Anterior cingulate cortex (tissue), 58 donors: ENCODE data around the gene KRTAP5-3.
"Not testable (repeated sequence)": the region's sequence is repeated elsewhere in the genome, so short reads cannot be mapped to it uniquely, and the experiment has no call there.

Experiments used
- DNase-seq, 58 donors: peaks; one replicate each; lab custom pipeline; 2025; lab: John Stamatoyannopoulos, UW

Gene KRTAP5-3, protein sequence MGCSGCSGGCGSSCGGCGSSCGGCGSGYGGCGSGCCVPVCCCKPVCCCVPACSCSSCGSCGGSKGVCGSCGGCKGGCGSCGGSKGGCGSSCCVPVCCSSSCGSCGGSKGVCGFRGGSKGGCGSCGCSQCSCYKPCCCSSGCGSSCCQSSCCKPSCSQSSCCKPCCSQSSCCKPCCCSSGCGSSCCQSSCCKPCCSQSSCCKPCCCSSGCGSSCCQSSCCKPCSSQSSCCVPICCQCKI

GRCh38 chr11:1608363-1608762, at the start of gene KRTAP5-3:
TSS of gene KRTAP5-3 (minus strand) at chr11:1608463. CDS start at chr11:1608385, 78 bp downstream.
- no peak for DNase-seq

GRCh38 chr11:1656670-1657069, 48.4 kb upstream of the KRTAP5-3 start:
- no peak for DNase-seq

DNA sequence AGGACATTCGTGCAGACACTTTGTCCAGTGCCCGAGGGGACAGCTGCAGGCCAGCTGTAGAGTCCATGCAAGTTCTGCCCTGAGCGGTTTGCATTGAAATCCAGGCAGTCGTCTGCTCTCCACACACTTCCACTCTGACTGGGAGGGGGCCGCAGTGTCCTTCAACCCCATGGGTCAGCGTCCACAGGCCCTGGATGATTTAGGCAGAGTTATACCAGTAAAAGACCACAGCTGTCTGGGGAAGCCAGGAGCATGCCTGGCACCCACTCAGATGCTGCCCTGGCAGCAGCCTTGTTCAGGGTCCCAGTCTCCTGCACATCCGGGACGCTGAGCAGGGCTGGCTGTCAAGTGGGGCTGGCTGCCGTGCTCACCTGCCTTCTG, 47.8 kb upstream of the KRTAP5-3 start:
- DNase-seq, result no peak

DNA sequence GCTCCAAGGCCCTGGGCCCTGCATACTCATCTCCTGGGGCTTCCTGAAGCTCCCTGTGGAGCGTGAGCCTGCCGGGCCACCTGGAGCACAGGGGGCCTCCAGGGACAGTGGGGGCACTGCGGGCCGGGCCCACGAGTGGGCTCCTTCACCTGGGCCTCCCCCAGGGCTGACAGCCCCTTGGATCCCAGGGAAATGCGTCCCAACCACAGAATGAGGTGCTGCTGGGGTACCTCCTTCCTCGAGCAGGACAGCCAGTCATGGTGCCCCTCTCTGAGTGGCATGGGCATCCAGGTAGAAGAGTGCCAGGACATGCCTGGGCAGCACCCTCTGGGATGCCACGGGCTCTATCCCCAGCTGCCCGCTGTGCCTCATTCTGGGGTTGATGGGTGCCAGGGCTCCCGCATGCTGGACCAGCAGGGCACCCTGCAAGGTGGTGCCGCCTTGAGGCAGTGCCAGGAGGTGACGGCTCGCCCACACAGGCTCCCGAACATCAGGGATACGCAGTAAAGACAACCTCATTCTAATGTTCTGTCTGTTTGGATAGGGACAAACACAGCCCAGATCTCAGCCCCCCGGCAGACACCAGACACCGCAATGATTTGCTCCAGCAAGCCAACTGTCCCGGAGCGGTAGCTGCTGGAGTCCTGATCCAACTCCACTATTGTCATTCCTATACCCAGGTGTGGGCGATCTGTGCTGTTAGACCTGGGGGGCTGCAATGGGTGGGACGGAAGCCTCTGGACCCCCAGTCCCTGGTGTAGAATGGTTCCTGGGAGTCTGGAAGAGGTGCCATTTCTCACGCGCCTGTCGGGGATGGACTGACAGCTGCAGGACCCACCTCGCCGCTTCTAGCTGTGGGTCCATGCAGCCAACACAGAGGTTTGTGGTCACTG, 47.2 kb upstream of the KRTAP5-3 start:
- no peak for DNase-seq

- DNase-seq, result no peak
These were observed 46.3 kb upstream of the KRTAP5-3 start for GRCh38 chr11:1654388-1655167.

DNA sequence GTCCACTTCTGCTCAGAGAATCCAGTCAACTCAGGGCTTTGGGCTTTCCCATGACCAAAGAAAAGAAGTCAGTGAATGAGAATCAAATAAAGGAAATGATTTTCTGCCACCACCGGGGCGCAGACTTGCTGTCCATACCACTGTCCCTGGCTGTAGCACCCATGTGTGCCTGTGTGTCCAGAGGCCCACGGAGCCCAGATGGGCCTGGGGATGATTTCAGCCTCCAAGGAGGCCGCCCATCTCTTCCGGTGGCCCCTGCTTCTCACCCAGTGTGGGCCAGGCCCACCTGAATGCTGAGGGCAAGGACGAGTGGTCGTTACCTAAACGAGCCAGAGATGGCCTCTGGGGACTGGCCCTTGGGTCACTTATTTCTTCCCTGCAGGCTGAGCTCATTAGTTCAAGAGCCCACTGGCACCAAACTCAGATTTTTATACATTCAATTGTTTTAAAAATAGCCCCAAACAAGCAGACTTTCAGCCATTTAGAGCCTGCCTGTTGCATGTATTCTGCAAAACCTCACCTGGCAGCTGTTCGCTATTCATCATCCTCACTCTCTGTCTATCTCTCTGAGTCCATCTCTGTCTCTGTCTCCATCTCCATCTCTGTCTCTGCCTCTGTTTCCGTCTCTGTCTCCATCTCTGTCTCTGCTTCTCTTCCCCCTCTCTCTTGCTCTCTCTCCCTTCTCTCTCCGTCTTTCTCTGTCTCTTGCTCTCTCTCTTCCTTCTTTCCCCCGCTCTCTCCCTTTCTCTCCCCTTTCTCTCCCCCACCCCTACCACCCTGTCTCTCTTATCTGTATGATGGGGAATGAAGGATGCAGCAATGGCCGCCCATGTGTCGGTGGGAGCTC, 45.5 kb upstream of the KRTAP5-3 start:
- no peak for DNase-seq

DNA sequence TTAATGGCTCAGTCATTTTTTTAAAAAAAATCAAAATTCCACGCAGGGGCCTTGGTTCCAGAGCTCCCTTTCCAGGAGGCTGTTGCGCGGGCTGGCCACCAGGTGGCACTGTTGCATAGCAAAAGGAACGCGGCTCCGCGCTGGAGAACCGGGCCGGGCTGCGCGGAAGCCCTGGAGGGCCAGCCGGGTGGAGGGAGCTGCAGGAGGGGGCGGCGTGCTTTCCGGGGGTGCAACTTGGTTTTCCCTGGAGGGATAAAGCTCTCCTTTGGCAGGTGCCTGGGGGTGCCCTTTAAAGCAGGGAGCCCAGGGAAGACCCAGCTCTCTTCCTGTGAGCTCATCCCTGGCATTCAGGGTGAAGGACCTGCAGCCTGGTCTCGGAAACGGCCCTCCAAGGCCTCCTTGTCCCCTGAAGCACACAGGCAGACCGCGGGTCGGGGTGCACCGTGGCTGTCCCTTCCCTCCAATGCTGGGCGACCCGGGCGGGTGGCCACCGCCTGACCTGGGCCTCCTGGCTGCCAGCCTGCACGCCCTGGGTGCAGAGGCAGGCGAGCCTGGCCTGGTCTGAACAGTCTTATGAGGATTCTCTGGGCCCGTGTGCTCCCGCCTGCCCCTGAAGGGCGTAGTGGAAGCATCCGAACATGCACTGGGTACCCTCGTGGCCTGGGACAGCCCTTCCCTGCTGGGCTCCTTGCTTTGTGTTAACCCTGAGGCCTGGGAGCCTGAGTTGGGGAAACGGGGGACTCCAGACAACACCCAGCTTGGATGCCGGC, 44.7 kb upstream of the KRTAP5-3 start:
- peak in 57 of 58 donors; percentile 32 to 84 (median 61) for DNase-seq

DNA sequence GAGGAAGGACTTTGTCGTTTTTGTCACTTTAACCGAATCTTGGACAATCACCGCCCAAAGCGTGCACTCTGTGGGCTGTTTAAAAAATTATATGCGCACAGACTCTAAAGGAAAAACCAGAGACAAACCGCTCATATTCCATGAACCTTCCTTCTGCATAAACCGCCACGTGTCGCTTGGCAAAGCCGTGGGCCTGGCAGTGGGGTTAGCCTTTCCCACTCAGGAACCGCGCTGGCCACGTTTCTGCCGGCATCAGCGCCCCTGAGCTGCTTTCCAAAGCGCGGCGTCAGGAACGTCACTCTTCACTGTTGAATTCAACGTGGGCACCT, 44.1 kb upstream of the KRTAP5-3 start:
- no peak for DNase-seq

GRCh38 chr11:1652026-1652425, 43.8 kb upstream of the KRTAP5-3 start:
- no peak for DNase-seq

DNA sequence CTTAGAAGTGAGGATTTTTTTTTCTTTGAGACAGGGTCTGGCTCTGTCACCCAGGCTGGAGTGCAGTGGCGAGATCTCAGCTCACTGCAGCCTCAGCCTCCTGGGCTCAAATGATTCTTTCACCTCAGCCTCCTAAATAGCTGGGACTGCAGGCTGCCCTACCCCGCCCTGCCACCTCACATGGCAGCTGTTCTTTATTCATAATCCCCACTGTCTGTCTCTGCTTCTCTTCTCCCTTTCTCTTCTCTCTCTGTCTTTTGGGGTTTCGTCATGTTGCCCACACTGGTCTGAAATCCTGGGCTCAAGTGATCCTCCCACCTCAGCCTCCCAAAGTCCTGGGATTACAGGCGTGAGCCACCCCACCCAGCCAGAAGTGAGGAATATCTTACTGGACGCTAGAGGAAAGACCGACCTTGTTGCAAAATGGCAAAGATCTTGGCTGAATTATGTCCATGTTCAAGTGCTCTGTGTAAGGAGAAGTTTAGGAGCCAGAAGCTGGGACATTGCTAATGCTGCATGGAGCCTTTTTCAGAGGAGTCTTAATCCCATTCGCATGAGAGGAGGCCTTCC, 43.2 kb upstream of the KRTAP5-3 start:
- no peak for DNase-seq

DNA sequence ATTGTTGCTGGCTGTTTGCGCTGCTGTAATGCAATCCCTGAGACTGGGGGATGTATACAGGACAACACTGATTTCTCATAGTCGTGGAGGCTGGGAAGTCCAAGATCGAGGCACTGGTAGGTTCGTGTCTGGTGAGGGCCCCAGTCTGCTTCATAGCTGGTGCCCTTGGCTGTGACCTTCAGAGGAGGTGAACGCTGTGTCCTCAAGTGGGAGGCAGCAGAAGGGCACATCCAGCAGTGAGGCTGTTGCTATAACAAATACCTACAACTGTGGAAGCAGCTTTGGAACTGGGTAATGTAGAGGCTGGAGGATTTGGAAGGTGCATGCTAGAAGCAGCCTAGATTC, 42.6 kb upstream of the KRTAP5-3 start:
- no peak for DNase-seq

DNA sequence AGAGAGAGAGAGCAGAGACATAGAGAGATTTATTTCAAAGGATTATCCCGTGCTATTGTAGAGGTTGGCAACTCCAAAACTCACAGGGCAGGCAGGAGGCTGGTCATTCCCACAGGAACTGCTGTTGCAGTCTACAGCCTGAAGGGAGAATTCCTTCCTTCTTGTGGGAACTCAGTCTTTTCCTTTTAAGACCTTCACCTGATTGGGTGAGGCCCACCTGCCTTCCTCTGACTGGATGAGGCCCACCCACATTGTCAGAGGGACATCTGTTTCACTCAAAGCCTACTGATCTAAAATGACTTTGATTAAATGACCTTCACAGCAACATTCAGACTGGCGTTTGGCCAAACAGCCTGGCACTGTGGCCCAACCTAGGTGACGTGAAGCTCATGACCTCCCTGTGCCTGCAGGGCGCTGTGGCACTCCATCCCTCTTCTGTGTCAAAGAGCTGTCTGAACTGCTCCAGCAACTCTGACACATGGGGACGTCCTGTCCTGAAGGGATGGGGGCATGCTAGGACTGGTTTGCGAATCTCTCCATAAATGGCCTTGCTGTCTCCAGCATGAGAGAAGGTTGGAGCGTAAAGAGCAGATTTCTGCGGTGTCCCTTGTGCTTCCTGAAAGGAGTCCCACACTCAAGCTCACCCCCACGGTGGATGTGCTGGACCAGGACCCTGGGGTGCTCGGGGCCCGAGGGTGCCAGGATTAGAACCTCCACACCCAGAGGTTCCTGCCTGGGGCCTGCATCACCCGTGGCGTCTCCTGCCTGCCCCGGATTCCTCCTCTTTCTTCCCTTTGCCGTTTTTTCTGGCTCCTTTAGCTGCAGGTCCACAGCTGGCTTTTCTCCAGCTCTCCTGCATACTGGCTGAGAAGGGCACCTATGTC, 42.0 kb upstream of the KRTAP5-3 start:
- DNase-seq, result no peak

DNA sequence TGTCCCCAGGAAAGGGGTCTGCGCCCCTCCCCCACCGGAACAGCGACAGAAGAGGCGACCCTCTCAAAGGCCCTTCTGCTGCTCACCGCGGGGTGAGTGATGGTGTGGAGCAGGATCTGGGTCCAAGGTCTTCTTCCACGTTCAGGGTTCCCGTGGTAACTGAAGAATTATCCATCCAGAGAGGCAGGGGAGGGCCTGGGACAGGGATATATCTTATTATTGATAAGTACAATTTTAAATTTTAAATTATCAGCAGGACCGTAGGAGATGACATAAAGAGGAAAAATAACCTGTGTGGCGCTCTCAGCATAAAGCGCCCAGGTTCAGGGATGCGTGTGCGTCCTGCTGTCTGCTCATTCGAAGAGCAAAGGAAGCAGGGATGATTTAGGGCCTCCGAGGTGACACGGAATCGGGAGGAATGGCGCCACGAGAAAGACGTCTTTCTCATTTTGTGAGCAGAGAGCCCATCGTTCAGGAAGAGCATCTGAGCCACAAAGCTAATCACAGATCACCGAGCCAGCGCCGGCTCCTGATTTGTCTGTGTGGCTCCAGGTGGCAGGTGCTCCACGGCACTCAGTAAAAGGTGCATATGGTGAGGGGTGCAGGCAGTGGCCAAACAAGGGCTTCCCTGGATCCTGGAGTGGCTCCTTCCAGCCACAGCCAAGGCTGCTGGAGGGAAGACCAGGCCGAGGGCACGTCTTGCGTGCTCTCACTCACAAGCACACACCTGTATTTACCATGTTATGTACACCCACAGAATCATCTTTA, 40.6 kb upstream of the KRTAP5-3 start:
- DNase-seq, result no peak

DNA sequence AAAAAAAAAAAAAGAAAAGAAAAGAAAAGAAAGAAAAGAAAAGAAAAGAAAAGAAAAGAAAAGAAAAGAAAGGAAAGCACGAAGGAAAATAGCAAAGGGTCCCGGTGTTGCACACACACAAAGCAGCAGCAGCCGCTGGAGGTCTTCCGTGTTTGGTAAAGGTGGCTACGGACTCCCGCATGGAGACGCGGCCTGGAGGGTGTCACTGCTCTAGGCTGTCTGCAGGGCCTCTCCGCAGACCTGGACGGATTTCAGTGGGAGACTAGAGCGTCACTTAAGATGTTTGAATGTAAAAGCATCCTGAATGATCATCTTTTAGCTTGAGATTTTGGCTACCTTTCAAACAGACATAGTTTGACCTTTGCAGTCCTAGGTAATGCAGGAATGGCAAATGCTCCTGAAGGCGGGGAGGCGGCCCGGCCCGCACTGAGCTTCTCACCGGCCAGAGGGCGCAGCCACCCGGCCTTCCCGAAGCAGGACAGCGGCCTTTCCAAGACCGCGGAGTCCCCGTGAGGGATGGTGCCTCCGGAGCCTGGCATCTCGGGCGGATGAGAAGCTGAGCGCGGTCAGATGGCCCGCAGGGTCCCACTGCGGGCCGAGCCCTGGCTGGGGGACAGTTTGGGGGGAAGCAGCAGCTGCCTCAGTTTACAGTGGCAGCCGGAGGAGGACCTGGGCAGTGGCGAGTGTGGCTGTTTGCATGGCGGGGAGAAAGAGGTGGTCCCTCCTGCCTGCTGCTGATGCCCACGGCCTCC, 39.8 kb upstream of the KRTAP5-3 start:
- no peak for DNase-seq

DNA sequence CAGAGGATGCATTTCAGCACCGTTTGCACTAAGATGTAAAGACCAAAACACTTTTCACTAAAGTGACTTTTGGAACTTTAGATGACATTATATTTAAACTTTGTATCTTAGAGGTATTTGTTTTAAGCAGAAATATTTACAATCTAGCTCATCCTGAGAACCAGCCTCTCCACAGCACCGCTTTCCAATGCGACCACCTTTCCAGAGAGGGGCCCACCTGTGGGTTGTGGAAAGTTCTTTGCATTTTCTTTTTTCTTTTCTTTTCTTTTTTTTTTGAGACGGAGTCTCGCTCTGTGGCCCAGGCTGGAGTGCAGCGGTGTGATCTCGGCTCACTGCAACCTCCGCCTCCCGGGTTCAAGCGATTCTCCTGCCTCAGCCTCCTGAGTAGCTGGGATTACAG, 38.3 kb upstream of the KRTAP5-3 start:
- not testable (repeated sequence) for DNase-seq

DNA sequence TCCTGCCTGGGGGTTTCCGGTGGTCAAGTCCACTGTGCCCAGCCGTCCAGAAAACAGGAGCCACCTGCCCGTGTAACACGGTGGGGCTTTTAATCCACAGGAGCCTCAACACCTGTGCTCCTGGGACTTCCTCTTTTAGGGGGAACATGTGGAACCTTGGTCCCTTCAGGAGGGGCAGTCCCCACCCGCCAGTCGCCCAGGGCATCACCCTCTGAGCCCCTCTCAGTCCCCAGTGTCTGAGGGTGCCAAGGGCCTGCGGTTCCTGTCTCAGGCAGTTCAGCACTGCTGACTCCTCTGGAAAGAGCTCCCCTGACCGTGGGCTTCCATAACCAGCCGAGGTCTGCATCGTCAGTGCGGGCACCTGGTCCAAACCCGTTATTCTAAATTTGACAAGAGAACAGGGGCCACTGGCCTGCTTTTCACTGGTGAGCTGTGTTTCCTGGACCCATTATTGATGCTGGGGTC, 37.1 kb upstream of the KRTAP5-3 start:
- no peak for DNase-seq
